Glutamatergic neuron (in vitro differentiated cells): Measurements from ENCODE around the gene NOTCH1. TPM values are rescaled to one million over a fixed set of nuclear protein-coding genes. Genes with fewer than 3 reads are reported as not detected.

Source experiments
- DNase-seq: peaks from one replicate; pipeline ENCODE4 v3.0.0; 2022
- H3K27ac Mint-ChIP-seq: one replicate; pipeline ENCODE4 v1.8.0; 2020; ENCODE audit warnings: mild to moderate bottlenecking, mixed read lengths, inconsistent platforms; ENCODE audit not compliant: unreplicated experiment
- H3K27me3 Mint-ChIP-seq: one replicate; pipeline ENCODE4 v1.8.0; 2020; ENCODE audit warnings: mild to moderate bottlenecking, moderate library complexity, mixed read lengths, inconsistent platforms; ENCODE audit not compliant: unreplicated experiment
- H3K36me3 Mint-ChIP-seq: one replicate; pipeline ENCODE4 v1.8.0; 2020; ENCODE audit warnings: mild to moderate bottlenecking, mixed read lengths, inconsistent platforms; ENCODE audit not compliant: unreplicated experiment
- H3K4me1 Mint-ChIP-seq: one replicate; pipeline ENCODE4 v1.8.0; 2020; ENCODE audit warnings: mild to moderate bottlenecking, low read depth, mixed read lengths, inconsistent platforms; ENCODE audit not compliant: unreplicated experiment
- H3K4me3 Mint-ChIP-seq: one replicate; pipeline ENCODE4 v1.8.0; 2020; ENCODE audit warnings: mild to moderate bottlenecking, mixed read lengths, inconsistent platforms; ENCODE audit not compliant: unreplicated experiment
- H3K9me3 Mint-ChIP-seq: one replicate; pipeline ENCODE4 v1.8.0; 2020; ENCODE audit warnings: mild to moderate bottlenecking, moderate library complexity, mixed read lengths, inconsistent platforms; ENCODE audit not compliant: unreplicated experiment
- CTCF ChIP-seq: fragments of 200-600 bp; sonication (generic); IDR thresholded peaks from one replicate; pipeline ENCODE4 v1.5.0; 2021; ENCODE audit not compliant: partially characterized antibody, unreplicated experiment
- total RNA-seq: library from RNA; stranded (reverse); fragmentation: NEBNext Ultra II Directional; extraction: Animal tissue kit (Norgen Biotek cat#: 25700); gene quantifications from one replicate; pipeline ENCODE4 v1.2.1, GENCODE V29; 2021; ENCODE audit not compliant: unreplicated experiment

The NOTCH1 gene
- total RNA-seq, 1 donor from 2014 or later = 64.2 TPM

GRCh38 chr9:136487672-136488071, 58.2 kb downstream of the NOTCH1 start:
- Mint-ChIP-seq H3K4me1 (peaks cover 6% of the 10 kb centered on the region), H3K4me3 (no peak overlapping the region), H3K9me3 (peaks cover 2% of the 10 kb centered on the region), H3K27me3 (peaks cover 2% of the 10 kb centered on the region), H3K27ac (no peak overlapping the region), H3K36me3 (no peaks in the 10 kb centered on the region)
- no peak for TF ChIP-seq CTCF
- DNase-seq = no peak

- Mint-ChIP-seq H3K27me3 (peaks cover 2% of the 10 kb centered on the region), H3K27ac (no peak overlapping the region), H3K36me3 (no peaks in the 10 kb centered on the region), H3K4me3 (no peak overlapping the region), H3K4me1 (peaks cover 6% of the 10 kb centered on the region), H3K9me3 (no peaks in the 10 kb centered on the region)
- no peak for DNase-seq
- no peak for TF ChIP-seq CTCF
Observed at GRCh38 chr9:136486823-136487620, 58.8 kb downstream of the NOTCH1 start.

GRCh38 chr9:136486131-136486530, 59.7 kb downstream of the NOTCH1 start:
- Mint-ChIP-seq H3K27me3 (peaks cover 2% of the 10 kb centered on the region), H3K27ac (peak overlapping the region; percentile 66), H3K36me3 (no peaks in the 10 kb centered on the region), H3K4me3 (no peak overlapping the region), H3K9me3 (peaks cover 2% of the 10 kb centered on the region), H3K4me1 (peaks cover 10% of the 10 kb centered on the region)
- no peak for DNase-seq
- no peak for TF ChIP-seq CTCF

GRCh38 chr9:136485049-136486045, 60.5 kb downstream of the NOTCH1 start:
- H3K27ac Mint-ChIP-seq = peak overlapping the region; percentile 43
- H3K27me3 Mint-ChIP-seq = peaks cover 2% of the 10 kb centered on the region
- no peaks in the 10 kb centered on the region for H3K36me3 Mint-ChIP-seq
- peak; percentile 91 for DNase-seq
- peak; percentile 95 for TF ChIP-seq CTCF
- peaks cover 12% of the 10 kb centered on the region for H3K4me1 Mint-ChIP-seq
- H3K4me3 Mint-ChIP-seq = no peak overlapping the region
- peaks cover 2% of the 10 kb centered on the region for H3K9me3 Mint-ChIP-seq
